HG02642 (cell line): ENCODE results near the gene EWSR1.

ENCODE experiments used
- ATAC-seq: cut with Tn5 transposase; IDR thresholded peaks from one replicate; pipeline ENCODE4 v1.9.1; 2021; ENCODE audit warnings: mild to moderate bottlenecking; ENCODE audit not compliant: unreplicated experiment, poor library complexity

EWSR1 gene

GRCh38 chr22:29266564-29267461 is 1.3 kb upstream of the EWSR1 start:
- no peak for ATAC-seq

GRCh38 chr22:29267462-29267857 is 608 bp upstream of the EWSR1 start:
- no peak for ATAC-seq

GRCh38 chr22:29268511-29269229 is 602 bp downstream of the EWSR1 start:
- peak; percentile 26 for ATAC-seq

GRCh38 chr22:29269230-29269604 is 1.1 kb downstream of the EWSR1 start:
- no peak for ATAC-seq

GRCh38 chr22:29269731-29270474 is 1.8 kb downstream of the EWSR1 start:
- ATAC-seq, result no peak

- no peak for ATAC-seq
Measured at GRCh38 chr22:29270475-29271271, 2.6 kb downstream of the EWSR1 start.

- ATAC-seq, result no peak
Measured at GRCh38 chr22:29272624-29273023, 4.6 kb downstream of the EWSR1 start.

GRCh38 chr22:29275167-29275566 is 7.1 kb downstream of the EWSR1 start:
- no peak for ATAC-seq

GRCh38 chr22:29275819-29276565 is 7.9 kb downstream of the EWSR1 start:
- ATAC-seq, result no peak

GRCh38 chr22:29277927-29278326 is 9.9 kb downstream of the EWSR1 start:
- no peak for ATAC-seq

- ATAC-seq, result no peak
Measured at GRCh38 chr22:29284196-29284595, 16.1 kb downstream of the EWSR1 start.

- ATAC-seq, result no peak
Measured at GRCh38 chr22:29288837-29289236, 20.8 kb downstream of the EWSR1 start.

GRCh38 chr22:29290061-29290460 is 22.0 kb downstream of the EWSR1 start:
- ATAC-seq, result no peak

GRCh38 chr22:29291215-29291614 is 23.1 kb downstream of the EWSR1 start:
- no peak for ATAC-seq

GRCh38 chr22:29292379-29292778 is 24.3 kb downstream of the EWSR1 start:
- ATAC-seq, result no peak

GRCh38 chr22:29298641-29299040 is 30.6 kb downstream of the EWSR1 start:
- ATAC-seq, result no peak

GRCh38 chr22:29299136-29299900 is 31.2 kb downstream of the EWSR1 start:
- ATAC-seq, result no peak

- ATAC-seq, result no peak
Measured at GRCh38 chr22:29300467-29300806, 32.4 kb downstream of the EWSR1 start.
